ENCODE results near the gene VSX2. TPM values are rescaled to one million over a fixed set of nuclear protein-coding genes. Genes with fewer than 3 reads are reported as not detected.

Gene VSX2
- total and polyA plus RNA-seq, 2 of the 13 experiments (the other 11 are each of a cell fraction or from before 2014, with no cell fraction given), result 0.05 TPM; not detected in 1

DNA sequence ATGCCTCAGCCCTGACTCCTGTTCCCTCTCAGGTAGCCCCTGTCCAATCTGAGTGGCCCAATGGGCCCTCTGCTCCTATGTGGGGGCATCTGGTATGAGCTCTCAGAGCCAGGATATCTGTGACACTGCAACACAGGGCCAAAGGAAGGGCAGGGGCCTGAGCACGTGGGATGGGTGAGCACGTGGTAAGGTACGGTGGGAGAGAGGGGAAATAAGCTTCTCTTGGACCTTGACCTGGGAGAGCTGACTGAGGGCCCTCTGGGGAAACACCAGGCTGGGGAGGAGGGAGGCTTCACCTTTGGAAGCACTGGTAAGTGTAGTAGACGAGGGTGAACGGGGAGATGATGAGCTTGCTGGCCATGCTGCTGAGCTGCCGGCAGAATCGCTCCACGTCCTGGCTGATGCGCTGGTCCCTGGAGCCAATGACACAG, 56.8 kb downstream of the VSX2 start (continued):
- TF ChIP-seq, protein P1, sequence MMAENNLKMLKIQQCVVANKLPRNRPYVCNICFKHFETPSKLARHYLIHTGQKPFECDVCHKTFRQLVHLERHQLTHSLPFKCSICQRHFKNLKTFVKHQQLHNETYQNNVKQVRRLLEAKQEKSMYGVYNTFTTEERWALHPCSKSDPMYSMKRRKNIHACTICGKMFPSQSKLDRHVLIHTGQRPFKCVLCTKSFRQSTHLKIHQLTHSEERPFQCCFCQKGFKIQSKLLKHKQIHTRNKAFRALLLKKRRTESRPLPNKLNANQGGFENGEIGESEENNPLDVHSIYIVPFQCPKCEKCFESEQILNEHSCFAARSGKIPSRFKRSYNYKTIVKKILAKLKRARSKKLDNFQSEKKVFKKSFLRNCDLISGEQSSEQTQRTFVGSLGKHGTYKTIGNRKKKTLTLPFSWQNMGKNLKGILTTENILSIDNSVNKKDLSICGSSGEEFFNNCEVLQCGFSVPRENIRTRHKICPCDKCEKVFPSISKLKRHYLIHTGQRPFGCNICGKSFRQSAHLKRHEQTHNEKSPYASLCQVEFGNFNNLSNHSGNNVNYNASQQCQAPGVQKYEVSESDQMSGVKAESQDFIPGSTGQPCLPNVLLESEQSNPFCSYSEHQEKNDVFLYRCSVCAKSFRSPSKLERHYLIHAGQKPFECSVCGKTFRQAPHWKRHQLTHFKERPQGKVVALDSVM (CRISPR knock-in tag; IDR thresholded peaks at IDR 0.05), result no peak
- no peak for TF ChIP-seq POLR2G (IDR thresholded peaks at IDR 0.05; ENCODE audit: low read depth, low read length)
- TF ChIP-seq ZNF616 (CRISPR knock-in tag; IDR thresholded peaks at IDR 0.05; ENCODE audit: low read depth), result 0 out of 2 replicates have a peak, but pooled peaks have one; percentile 64
- TF ChIP-seq POLR2A (IDR thresholded peaks at IDR 0.05; ENCODE audit: insufficient read depth in 1 of 2, low read depth in 2 of 2, low read length in 2 of 2), result peak in 1 of 2 experiments; percentile 32; a peak in 1 of 4 replicates
- TF ChIP-seq REPIN1 (CRISPR knock-in tag; IDR thresholded peaks at IDR 0.05; ENCODE audit: borderline replicate concordance, low read depth), result peak; percentile 78
- TF ChIP-seq MIER2 (CRISPR knock-in tag; IDR thresholded peaks at IDR 0.05), result 0 out of 2 replicates have a peak, but pooled peaks have one; percentile 17
- no peak for TF ChIP-seq ZKSCAN8 (CRISPR knock-in tag; IDR thresholded peaks at IDR 0.05; ENCODE audit: borderline replicate concordance)
- peak; percentile 25; the same call in 1 of the 2 replicates for TF ChIP-seq ZBTB1 (CRISPR knock-in tag; IDR thresholded peaks at IDR 0.05; ENCODE audit: borderline replicate concordance)
- TF ChIP-seq KAT7 (CRISPR knock-in tag; IDR thresholded peaks at IDR 0.05; ENCODE audit: borderline replicate concordance), result no peak; the same call in 1 of the 2 replicates
- no peak for TF ChIP-seq SP140L (CRISPR knock-in tag; IDR thresholded peaks at IDR 0.05; ENCODE audit: borderline replicate concordance)
- TF ChIP-seq, protein P2, sequence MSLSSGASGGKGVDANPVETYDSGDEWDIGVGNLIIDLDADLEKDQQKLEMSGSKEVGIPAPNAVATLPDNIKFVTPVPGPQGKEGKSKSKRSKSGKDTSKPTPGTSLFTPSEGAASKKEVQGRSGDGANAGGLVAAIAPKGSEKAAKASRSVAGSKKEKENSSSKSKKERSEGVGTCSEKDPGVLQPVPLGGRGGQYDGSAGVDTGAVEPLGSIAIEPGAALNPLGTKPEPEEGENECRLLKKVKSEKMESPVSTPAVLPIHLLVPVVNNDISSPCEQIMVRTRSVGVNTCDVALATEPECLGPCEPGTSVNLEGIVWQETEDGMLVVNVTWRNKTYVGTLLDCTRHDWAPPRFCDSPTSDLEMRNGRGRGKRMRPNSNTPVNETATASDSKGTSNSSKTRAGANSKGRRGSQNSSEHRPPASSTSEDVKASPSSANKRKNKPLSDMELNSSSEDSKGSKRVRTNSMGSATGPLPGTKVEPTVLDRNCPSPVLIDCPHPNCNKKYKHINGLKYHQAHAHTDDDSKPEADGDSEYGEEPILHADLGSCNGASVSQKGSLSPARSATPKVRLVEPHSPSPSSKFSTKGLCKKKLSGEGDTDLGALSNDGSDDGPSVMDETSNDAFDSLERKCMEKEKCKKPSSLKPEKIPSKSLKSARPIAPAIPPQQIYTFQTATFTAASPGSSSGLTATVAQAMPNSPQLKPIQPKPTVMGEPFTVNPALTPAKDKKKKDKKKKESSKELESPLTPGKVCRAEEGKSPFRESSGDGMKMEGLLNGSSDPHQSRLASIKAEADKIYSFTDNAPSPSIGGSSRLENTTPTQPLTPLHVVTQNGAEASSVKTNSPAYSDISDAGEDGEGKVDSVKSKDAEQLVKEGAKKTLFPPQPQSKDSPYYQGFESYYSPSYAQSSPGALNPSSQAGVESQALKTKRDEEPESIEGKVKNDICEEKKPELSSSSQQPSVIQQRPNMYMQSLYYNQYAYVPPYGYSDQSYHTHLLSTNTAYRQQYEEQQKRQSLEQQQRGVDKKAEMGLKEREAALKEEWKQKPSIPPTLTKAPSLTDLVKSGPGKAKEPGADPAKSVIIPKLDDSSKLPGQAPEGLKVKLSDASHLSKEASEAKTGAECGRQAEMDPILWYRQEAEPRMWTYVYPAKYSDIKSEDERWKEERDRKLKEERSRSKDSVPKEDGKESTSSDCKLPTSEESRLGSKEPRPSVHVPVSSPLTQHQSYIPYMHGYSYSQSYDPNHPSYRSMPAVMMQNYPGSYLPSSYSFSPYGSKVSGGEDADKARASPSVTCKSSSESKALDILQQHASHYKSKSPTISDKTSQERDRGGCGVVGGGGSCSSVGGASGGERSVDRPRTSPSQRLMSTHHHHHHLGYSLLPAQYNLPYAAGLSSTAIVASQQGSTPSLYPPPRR (CRISPR knock-in tag; IDR thresholded peaks at IDR 0.05; ENCODE audit: borderline replicate concordance), result no peak; the same call in 1 of the 2 replicates
- TF ChIP-seq, protein P3, sequence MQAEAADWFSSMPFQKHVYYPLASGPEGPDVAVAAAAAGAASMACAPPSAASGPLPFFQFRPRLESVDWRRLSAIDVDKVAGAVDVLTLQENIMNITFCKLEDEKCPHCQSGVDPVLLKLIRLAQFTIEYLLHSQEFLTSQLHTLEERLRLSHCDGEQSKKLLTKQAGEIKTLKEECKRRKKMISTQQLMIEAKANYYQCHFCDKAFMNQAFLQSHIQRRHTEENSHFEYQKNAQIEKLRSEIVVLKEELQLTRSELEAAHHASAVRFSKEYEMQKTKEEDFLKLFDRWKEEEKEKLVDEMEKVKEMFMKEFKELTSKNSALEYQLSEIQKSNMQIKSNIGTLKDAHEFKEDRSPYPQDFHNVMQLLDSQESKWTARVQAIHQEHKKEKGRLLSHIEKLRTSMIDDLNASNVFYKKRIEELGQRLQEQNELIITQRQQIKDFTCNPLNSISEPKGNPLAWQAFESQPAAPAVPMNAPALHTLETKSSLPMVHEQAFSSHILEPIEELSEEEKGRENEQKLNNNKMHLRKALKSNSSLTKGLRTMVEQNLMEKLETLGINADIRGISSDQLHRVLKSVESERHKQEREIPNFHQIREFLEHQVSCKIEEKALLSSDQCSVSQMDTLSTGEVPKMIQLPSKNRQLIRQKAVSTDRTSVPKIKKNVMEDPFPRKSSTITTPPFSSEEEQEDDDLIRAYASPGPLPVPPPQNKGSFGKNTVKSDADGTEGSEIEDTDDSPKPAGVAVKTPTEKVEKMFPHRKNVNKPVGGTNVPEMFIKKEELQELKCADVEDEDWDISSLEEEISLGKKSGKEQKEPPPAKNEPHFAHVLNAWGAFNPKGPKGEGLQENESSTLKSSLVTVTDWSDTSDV (CRISPR knock-in tag; IDR thresholded peaks at IDR 0.05), result no peak
- peak; percentile 80; the same call in 1 of the 2 replicates for TF ChIP-seq ZNF878 (CRISPR knock-in tag; IDR thresholded peaks at IDR 0.05)
- peak; percentile 53; the same call in 1 of the 2 replicates for TF ChIP-seq SMAD3 (CRISPR knock-in tag; IDR thresholded peaks at IDR 0.05)
- TF ChIP-seq, protein P4, sequence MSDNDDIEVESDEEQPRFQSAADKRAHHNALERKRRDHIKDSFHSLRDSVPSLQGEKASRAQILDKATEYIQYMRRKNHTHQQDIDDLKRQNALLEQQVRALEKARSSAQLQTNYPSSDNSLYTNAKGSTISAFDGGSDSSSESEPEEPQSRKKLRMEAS (IDR thresholded peaks at IDR 0.05), result peak; percentile 100
- TF ChIP-seq ZC3H13 (CRISPR knock-in tag; IDR thresholded peaks at IDR 0.05), result no peak; the same call in 1 of the 2 replicates
- TF ChIP-seq, protein P5, sequence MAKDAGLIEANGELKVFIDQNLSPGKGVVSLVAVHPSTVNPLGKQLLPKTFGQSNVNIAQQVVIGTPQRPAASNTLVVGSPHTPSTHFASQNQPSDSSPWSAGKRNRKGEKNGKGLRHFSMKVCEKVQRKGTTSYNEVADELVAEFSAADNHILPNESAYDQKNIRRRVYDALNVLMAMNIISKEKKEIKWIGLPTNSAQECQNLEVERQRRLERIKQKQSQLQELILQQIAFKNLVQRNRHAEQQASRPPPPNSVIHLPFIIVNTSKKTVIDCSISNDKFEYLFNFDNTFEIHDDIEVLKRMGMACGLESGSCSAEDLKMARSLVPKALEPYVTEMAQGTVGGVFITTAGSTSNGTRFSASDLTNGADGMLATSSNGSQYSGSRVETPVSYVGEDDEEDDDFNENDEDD (CRISPR knock-in tag; IDR thresholded peaks at IDR 0.05; ENCODE audit: borderline replicate concordance), result peak; percentile 92

All from HepG2 (cell line).